Skeletal muscle satellite cell (primary cell): ENCODE results near the gene POLR3GL.
"Not testable (repeated sequence)": the region's sequence is repeated elsewhere in the genome, so short reads cannot be mapped to it uniquely, and the experiment has no call there.

ENCODE experiments used
- H3K27me3 ChIP-seq: 2 replicates; pipeline ENCODE4 v1.7.0; 2013; ENCODE audit warnings: low read length; ENCODE audit not compliant: control insufficient read depth, insufficient read depth
- H3K36me3 ChIP-seq: 2 replicates; pipeline ENCODE4 v1.7.0; 2013; ENCODE audit warnings: mild to moderate bottlenecking, control low read depth, low read length; ENCODE audit not compliant: insufficient read depth
- H3K4me1 ChIP-seq: 2 replicates; pipeline ENCODE4 v1.7.0; 2013; ENCODE audit warnings: low read length; ENCODE audit not compliant: control insufficient read depth, insufficient read depth
- H3K4me2 ChIP-seq: 2 replicates; pipeline ENCODE4 v1.7.0; 2013; ENCODE audit warnings: mild to moderate bottlenecking, low read length
- H3K4me3 ChIP-seq: 2 replicates; pipeline ENCODE4 v1.7.0; 2013; ENCODE audit warnings: low read length
- H3K9ac ChIP-seq: 2 replicates; pipeline ENCODE4 v1.7.0; 2013; ENCODE audit warnings: mild to moderate bottlenecking, low read depth, low read length, moderate library complexity
- H3K9me3 ChIP-seq: replicated peaks from 2 replicates; pipeline ENCODE4 v1.7.0; 2013; ENCODE audit warnings: mild to moderate bottlenecking, control low read depth, low read length

The POLR3GL gene

GRCh38 chr1:146019231-146020057 lies 55.0 kb downstream of the POLR3GL start:
- H3K27me3 ChIP-seq = peaks cover 35% of the 10 kb centered on the region
- no peak overlapping the region for H3K4me3 ChIP-seq
- H3K9ac ChIP-seq = no peak overlapping the region

DNA sequence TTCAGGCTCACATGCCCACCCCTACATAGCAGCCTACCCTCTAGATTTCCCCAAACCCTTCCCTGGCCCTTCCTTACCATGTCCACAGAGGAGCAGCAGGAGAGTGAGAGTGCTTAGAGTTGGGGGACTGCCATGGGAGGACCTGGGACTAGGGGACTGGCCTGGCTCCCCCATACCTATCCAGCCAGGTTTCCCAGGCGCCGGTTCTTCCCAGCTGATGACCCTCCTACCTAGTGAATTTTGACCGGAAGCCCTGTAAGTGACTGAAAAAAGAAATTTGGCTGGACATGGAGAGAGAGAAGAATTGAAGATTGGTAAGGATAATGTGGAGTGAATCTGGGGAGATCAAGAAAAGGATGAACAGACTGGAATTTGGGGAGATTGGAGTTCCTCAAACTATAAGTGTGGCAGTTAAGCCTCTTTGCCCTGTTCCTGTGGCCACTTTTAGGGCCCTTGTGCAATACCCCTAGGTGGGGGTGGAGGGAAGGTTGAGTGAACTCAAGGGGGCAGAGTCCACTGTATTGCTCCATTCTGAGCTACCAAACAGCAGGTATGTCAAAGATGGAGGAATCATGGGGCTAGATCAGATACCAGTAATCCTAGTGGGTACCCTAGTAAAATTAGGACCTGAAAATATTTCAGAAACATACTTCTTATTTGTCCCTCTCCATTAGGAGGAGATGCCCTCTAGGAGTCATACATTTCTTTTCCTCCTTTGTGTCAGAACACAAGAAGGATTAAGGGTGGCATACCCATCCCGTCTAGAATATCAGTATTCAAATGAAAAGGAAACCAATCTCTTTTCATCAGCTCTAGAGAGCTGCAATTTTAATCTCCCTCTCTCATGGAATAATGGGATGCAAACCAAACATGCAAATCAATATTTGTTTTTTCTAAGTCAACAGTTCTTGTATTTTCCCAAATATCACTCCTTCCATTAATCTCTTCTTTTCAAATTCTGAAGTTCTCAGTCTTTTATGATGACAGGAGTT lies 55.9 kb downstream of the POLR3GL start:
- Histone ChIP-seq H3K9me3 (no peaks in the 10 kb centered on the region), H3K27me3 (peaks cover 35% of the 10 kb centered on the region), H3K4me3 (no peak overlapping the region), H3K4me2 (no peak overlapping the region), H3K9ac (no peak overlapping the region), H3K36me3 (no peaks in the 10 kb centered on the region), H3K4me1 (peaks cover 12% of the 10 kb centered on the region)

More at GRCh38 chr1:146019231-146020057, 55.0 kb downstream of the POLR3GL start:
- Histone ChIP-seq H3K4me2 (no peak overlapping the region), H3K9me3 (no peaks in the 10 kb centered on the region), H3K36me3 (no peaks in the 10 kb centered on the region), H3K4me1 (peaks cover 12% of the 10 kb centered on the region)

- no peak overlapping the region for H3K9ac ChIP-seq
- peaks cover 35% of the 10 kb centered on the region for H3K27me3 ChIP-seq
These were observed 56.6 kb downstream of the POLR3GL start for GRCh38 chr1:146021050-146021445.

GRCh38 chr1:146021622-146022402 lies 57.3 kb downstream of the POLR3GL start, which contains the start of gene HJV:
TSS of gene HJV (minus strand) at chr1:146021735. CDS start at chr1:146020231, 1,504 bp downstream.
- Histone ChIP-seq H3K27me3 (peaks cover 35% of the 10 kb centered on the region), H3K9me3 (no peaks in the 10 kb centered on the region), H3K4me3 (no peak within 1 kb of the TSS), H3K4me1 (peaks cover 12% of the 10 kb centered on the region), H3K36me3 (no peaks in the 10 kb centered on the region), H3K9ac (no peak within 1 kb of the TSS), H3K4me2 (no peak within 1 kb of the TSS)

More at GRCh38 chr1:146021050-146021445, 56.6 kb downstream of the POLR3GL start:
- H3K4me2 ChIP-seq = no peak overlapping the region
- no peaks in the 10 kb centered on the region for H3K9me3 ChIP-seq
- peaks cover 12% of the 10 kb centered on the region for H3K4me1 ChIP-seq
- H3K36me3 ChIP-seq = no peaks in the 10 kb centered on the region
- no peak overlapping the region for H3K4me3 ChIP-seq

- Histone ChIP-seq H3K36me3 (no peaks in the 10 kb centered on the region), H3K4me1 (peaks cover 12% of the 10 kb centered on the region), H3K4me3 (no peak overlapping the region), H3K4me2 (no peak overlapping the region), H3K9ac (no peak overlapping the region), H3K9me3 (no peaks in the 10 kb centered on the region), H3K27me3 (peaks cover 32% of the 10 kb centered on the region)
These were observed 58.1 kb downstream of the POLR3GL start for GRCh38 chr1:146022403-146023127.

- not testable (repeated sequence) for H3K9me3 ChIP-seq, H3K27me3 ChIP-seq, H3K4me3 ChIP-seq, H3K4me1 ChIP-seq, H3K36me3 ChIP-seq, H3K4me2 ChIP-seq, H3K9ac ChIP-seq
These were observed 61.5 kb downstream of the POLR3GL start for GRCh38 chr1:146025787-146026495.

DNA sequence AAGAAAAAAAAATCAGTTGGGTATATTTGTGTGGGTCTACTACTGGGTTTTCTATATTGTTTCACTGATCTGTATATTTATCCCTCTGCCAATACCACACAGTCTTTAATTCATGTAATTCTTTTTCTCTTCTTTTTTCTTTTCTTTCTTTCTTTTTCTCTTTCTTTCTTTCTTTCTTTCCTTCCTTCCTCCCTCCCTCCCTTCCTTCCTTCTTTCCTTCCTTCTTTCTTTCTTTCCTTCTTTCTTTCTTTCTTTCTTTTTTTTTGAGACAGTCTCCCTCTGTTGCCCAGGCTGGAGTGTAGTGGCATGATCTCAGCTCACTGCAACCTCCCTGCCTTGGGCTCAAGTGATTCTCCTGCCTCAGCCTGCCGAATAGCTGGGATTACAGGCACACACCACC lies 62.2 kb downstream of the POLR3GL start:
- not testable (repeated sequence) for H3K4me2 ChIP-seq, H3K4me3 ChIP-seq, H3K4me1 ChIP-seq, H3K36me3 ChIP-seq, H3K27me3 ChIP-seq, H3K9me3 ChIP-seq, H3K9ac ChIP-seq
